GM21737 (cell line): Measurements from ENCODE around the gene FPGS.
A peak's percentile ranks its signal among the peaks of the same experiment; 100 is the strongest.
"Not testable (repeated sequence)": the region's sequence is repeated elsewhere in the genome, so short reads cannot be mapped to it uniquely, and the experiment has no call there.

ENCODE experiments used
- ATAC-seq: cut with Tn5 transposase; IDR thresholded peaks from one replicate; pipeline ENCODE4 v1.9.1; 2021; ENCODE audit warnings: mild to moderate bottlenecking, moderate library complexity; ENCODE audit not compliant: unreplicated experiment

Gene FPGS

DNA sequence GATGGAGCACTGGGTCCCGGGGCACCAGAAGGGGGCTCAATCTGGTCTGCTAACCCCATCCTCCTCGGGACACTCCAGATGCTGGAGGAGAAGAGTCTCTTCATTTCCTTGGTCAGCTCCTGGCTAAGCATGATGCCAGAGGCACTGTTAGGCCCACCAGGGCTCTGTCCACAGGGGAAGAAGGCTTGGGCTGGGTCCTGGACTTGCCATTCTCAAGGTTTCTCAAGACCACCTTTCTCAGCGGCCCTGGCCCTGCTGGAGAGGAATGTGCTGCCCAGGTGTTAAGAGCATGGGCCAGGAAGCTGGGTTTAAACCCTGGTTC is 32.1 kb upstream of the FPGS start:
- no peak for ATAC-seq

DNA sequence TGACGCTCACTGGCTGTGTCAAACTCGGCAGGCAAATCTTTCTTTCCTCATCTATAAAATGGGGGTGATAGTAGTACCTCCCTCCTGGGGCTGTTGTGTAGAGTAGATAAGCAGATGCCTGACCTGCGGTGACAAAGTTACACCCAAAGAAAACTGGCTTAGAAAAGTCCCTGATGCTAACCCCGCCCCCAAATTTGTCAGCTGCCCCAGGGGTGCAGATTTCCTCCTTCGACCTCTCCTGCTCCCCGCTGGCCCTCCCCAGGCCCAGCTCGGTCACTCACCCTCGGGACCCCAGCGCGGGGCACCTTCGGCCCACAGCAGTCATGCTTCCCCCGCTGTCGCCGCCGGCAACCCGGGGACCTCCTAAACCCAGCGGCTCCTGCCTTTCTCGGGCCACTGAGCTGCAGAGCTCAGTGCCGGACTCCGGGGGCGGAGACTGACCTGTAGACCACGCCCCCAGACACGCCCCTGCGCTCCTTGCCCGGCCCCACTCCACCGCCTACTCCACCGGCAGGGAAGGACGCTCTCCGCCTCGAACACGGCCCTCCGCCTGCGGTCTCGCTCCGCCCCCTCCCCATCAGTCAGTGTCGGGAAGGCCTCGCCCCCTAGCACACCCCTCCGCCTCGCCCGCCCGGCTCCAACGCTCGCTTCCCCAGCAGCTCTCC is 31.6 kb upstream of the FPGS start:
- peak; percentile 83 for ATAC-seq

- ATAC-seq = no peak
These were observed 31.0 kb upstream of the FPGS start for GRCh38 chr9:127771570-127772189.

- no peak for ATAC-seq
These were observed 30.1 kb upstream of the FPGS start for GRCh38 chr9:127772603-127773002.

GRCh38 chr9:127773272-127773671 is 29.4 kb upstream of the FPGS start:
- no peak for ATAC-seq

- ATAC-seq = no peak
These were observed 28.7 kb upstream of the FPGS start for GRCh38 chr9:127773981-127774380.

GRCh38 chr9:127776195-127776923 is 26.3 kb upstream of the FPGS start:
- ATAC-seq = no peak

GRCh38 chr9:127776924-127777289 is 25.8 kb upstream of the FPGS start:
- no peak for ATAC-seq

GRCh38 chr9:127777368-127777980 is 25.2 kb upstream of the FPGS start:
- ATAC-seq = no peak

DNA sequence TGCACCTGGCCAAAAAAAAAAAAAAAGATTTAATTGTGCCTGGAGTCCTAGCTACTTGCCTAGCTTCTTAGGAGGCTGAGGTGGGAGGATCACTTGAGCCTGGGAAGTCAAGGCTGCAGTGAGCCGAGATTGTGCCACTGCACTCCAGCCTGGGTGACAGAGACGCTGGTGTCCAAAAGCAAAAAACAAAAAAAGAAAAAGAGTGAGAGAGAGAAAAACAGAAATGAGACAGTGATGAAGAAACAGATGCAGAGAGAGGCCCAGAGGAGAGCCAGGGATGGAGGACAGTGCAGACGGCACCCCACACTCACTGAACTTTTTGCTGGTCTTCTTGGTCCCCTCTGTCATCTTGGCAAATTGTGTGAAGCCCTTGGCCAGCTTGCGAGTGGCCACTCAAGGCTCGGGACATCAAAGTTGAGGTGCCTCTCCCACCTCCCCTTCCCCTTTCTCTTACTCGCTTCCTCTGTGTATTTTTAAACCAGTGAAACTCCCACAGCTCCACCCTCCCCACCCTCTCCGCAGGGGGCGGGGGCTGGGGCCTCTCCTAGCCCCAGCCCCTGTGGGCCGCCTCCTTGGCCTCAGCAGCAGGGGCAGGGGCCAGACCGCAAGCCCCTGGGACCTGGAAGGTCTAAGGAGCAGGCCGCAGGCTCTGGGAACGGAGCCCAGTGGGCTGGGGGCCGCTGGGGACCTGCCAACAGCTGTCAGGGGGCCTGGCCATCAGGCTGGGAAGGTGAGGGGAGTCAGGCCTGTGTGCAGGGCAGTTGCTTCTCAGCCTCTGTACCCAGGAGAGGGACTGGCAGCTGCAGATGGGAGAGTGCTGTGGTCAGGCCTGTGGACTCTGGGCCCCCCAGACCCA is 24.2 kb upstream of the FPGS start, which contains the start of gene SH2D3C:
TSS of gene SH2D3C (minus strand) at position 387 of the 856 bp plus-strand sequence. CDS start at position 348, 39 bp downstream.
- ATAC-seq = peak; percentile 34

GRCh38 chr9:127779136-127779981 is 23.3 kb upstream of the FPGS start:
- ATAC-seq = peak; percentile 34

DNA sequence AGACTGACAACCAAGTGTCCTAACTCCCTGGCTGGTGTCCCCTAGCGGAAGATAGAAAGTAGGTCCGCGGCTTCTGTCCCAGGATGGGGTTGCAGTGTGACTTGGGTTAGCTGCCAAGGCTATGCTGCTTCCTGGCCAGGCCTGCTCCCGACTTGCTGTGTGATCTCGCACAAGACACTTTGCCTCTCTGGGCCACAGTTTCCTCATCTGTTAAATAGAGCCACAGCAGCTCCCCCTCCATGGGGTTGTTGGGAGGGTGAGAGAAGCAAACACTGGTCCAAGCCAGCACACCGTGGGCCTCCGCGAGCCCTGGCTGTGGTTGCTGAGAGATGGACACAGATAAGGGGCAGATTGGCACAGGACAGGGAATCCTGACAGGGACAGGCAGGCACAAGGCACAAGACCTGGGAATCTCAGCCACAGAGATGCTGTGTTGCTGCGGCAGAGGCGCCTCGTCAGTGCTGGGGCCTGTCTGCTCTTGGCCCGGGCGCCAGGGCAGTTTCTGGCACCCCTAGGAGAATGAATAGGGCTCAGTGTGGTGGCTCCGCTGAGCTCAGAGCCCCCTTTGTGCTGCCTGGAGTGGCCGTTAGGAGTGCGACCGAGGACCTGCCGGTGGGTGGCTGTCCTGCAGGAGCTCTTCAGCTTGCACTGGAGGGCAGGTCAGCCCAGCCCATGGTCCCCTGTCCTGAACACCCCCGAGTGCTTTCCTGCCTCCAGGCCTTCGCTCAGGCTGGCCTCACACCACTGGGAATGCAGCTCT is 22.4 kb upstream of the FPGS start:
- ATAC-seq = no peak

- not testable (repeated sequence) for ATAC-seq
These were observed 21.8 kb upstream of the FPGS start for GRCh38 chr9:127780909-127781308.

DNA sequence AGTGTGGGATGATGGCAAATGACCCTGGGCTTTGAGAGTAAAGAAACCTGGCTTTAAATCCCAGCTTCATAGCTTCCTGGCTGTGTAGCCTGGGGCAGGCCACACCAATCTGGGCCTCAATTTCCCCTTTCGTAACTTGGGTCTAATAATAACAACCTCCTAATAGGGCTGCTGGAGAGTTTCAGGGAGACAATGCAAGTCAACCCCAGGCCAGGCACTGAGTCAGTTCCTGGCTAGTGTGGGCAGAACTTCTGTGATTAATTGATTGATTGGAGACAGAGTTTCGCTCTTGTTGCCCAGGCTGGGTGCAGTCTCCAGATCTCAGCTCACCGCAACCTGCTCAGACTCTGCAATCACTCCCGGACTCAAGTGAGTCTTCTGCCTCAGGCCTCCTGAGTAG is 20.9 kb upstream of the FPGS start:
- no peak for ATAC-seq

DNA sequence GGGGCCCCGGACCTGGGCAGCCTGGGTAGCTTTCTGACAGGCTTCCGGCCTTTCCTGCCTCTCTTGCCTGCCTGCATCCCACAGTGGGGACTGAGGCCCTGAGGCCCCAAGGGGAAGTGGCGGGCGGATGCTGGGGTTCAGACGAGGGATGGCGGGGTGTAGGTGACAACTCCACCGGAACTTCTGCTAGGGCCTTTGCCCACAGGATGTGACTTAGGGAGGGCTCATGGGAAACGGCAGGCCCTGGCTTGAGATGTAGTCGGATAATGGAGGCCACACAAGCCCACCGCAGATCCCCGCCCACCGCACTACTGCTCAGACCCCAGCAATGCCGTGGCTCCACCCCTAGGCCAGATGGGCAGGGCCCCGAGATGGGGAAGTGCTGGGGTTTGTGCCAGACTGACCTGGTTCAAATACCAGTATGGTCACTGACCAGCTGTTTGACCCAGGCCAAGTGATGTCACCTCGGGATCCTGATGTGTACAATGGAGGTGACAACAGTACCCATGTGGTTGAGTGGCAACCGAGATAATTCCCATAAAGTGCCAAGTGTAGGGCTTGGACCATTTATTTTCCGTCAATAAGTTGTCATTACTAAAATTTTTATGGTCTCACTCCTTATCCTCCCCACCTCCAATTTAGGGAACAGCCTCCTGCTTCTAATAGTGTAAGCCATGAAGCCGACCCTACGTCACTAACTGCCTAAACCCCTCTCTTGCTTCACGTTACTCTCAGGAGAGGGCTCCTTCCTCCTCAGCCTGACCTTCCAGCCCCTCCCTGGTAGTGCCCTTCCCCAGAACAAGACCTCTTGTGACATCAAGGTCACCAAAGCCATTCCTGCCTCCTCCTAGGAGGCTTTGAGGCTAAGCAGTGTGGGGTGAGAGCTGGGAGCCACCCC is 19.3 kb upstream of the FPGS start:
- no peak for ATAC-seq

DNA sequence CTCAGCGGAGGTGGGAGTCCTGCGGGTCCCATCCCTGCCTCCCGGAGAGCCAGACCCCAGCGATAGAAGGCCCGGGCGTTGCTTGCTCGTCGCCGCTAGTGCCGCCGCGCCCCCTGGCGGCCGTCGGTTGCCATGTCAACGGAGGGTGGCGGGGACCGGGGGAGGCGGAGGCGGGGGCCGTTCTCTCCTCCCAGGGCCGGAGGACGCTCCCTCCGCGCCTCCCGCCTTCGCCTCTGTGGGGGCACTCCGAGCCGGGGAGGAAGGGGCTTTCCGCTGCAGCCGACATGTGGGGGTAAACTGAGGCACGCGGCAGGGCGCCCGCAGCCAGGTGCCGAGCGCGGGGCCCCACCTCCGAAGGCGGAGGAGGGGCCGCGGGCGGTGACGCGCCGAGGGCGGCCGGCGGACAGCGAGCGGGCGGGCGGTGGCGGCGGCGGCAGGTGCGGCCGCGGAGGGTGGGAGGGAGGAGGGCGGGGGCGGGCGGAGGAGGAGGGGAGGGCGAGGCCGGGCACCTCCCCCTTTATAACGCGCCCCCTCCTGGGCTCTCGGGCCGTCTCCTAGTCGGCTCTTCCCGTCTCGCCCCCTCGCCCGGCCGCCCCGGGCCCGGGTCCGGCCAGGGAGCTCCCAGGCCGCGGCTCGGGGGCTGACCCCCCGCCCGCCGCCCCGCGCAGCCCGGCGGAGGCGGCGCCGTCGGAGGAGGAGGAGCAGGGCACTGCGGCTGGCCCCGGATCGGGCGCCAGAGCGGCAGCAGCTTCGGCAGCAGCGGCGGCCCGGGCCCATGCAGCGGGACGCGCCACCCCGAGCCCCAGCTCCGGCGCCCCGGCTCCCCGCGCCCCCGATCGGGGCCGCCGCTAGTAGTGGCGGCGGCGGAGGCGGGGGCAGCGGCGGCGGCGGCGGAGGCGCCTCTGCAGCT is 17.4 kb upstream of the FPGS start:
- peak; percentile 45 for ATAC-seq
